SK-N-SH (cell line): ENCODE results near the gene XPR1. TPM values are rescaled to one million over a fixed set of nuclear protein-coding genes. Genes with fewer than 3 reads are reported as not detected.

Source experiments
- CTCF ChIA-PET: fragments of 300-600, 350-600 bp; formaldehyde crosslinking; extraction: SDS; loops from one replicate; lab custom pipeline; 2021; lab: Yijun Ruan, JAX
- POLR2A ChIA-PET: fragments of 350-600 bp; sonication (Branson Sonifier 250); formaldehyde crosslinking; extraction: SDS; loops from one replicate; lab custom pipeline; 2020; ENCODE audit warnings: antibody characterized with exemption, inconsistent platforms; lab: Yijun Ruan, JAX
- DNase-seq: peaks from one replicate; pipeline ENCODE4 v3.0.0; 2012
- H2AFZ ChIP-seq: fragments of 200-600 bp; sonication (generic); 2 replicates; pipeline ENCODE4 v1.8.1; 2016; ENCODE audit warnings: antibody characterized with exemption, mild to moderate bottlenecking, low read depth
- H3F3A ChIP-seq: fragments of 200-600 bp; sonication (generic); replicated peaks from 2 replicates; pipeline ENCODE3; 2016; ENCODE audit warnings: antibody characterized with exemption, mild to moderate bottlenecking; ENCODE audit not compliant: insufficient read depth
- H3K27ac ChIP-seq, 2 experiments: fragments of 200-500 bp in 1 of 2; fragments of 200-600 bp in 1 of 2; sonication (Bioruptor generic) in 1 of 2; sonication (generic), shearing (Covaris generic) in 1 of 2; 2 replicates each; pipeline versions ENCODE4 v1.5.1 to v1.6.1; 2014 to 2016; ENCODE audit warnings: low read depth in 2 of 2, inconsistent platforms in 1 of 2, low read length in 1 of 2, mild to moderate bottlenecking in 1 of 2, mixed read lengths in 1 of 2
- H3K27me3 ChIP-seq: fragments of 200-600 bp; sonication (generic), shearing (Covaris generic); 2 replicates; pipeline ENCODE4 v1.6.1; 2016; ENCODE audit warnings: mixed run types; ENCODE audit not compliant: insufficient read depth
- H3K36me3 ChIP-seq, 2 experiments: fragments of 200-500 bp in 1 of 2; fragments of 200-600 bp in 1 of 2; sonication (Bioruptor generic) in 1 of 2; sonication (generic) in 1 of 2; replicated peaks in 1 of 2; 2 replicates each; pipeline versions ENCODE3 to v1.5.1; 2014 to 2016; ENCODE audit warnings: low read length in 1 of 2, mild to moderate bottlenecking in 1 of 2; ENCODE audit not compliant: insufficient read depth in 2 of 2, control insufficient read depth in 1 of 2
- H3K4me1 ChIP-seq, 2 experiments: fragments of 200-500 bp in 1 of 2; fragments of 200-600 bp in 1 of 2; sonication (Bioruptor generic) in 1 of 2; sonication (generic), shearing (Covaris generic) in 1 of 2; 2 replicates each; pipeline versions ENCODE4 v1.5.1 to v1.6.1; 2014 to 2016; ENCODE audit warnings: low read depth in 1 of 2, low read length in 1 of 2, mixed run types in 1 of 2; ENCODE audit not compliant: insufficient read depth in 2 of 2, control insufficient read depth in 1 of 2
- H3K4me2 ChIP-seq: fragments of 200-600 bp; sonication (generic), shearing (Covaris generic); 2 replicates; pipeline ENCODE4 v1.6.1; 2017; ENCODE audit warnings: mixed run types
- H3K4me3 ChIP-seq, 2 experiments: fragments of 200-500 bp in 1 of 2; fragments of 200-600 bp in 1 of 2; sonication (Bioruptor generic) in 1 of 2; sonication (generic), shearing (Covaris generic) in 1 of 2; 2 replicates each; pipeline versions ENCODE4 v1.5.1 to v1.8.1; 2014 to 2016; ENCODE audit warnings: low read depth in 2 of 2, inconsistent platforms in 1 of 2, low read length in 1 of 2, mild to moderate bottlenecking in 1 of 2, mixed read lengths in 1 of 2, moderate library complexity in 1 of 2
- H3K79me2 ChIP-seq: fragments of 200-600 bp; sonication (generic); 2 replicates; pipeline ENCODE4 v1.8.1; 2017; ENCODE audit warnings: mild to moderate bottlenecking; ENCODE audit not compliant: insufficient read depth
- H3K9ac ChIP-seq: fragments of 200-600 bp; sonication (generic); 2 replicates; pipeline ENCODE4 v1.6.1; 2017; ENCODE audit warnings: mixed run types
- H3K9me2 ChIP-seq: fragments of 200-600 bp; sonication (generic); 2 replicates; pipeline ENCODE4 v1.6.1; 2017; ENCODE audit warnings: mixed run types
- H3K9me3 ChIP-seq: fragments of 200-600 bp; sonication (generic); 2 replicates; pipeline ENCODE4 v1.6.1; 2017; ENCODE audit warnings: mixed run types, mild to moderate bottlenecking, moderate library complexity
- H4K20me1 ChIP-seq: fragments of 200-600 bp; sonication (generic); 2 replicates; pipeline ENCODE4 v1.6.1; 2017; ENCODE audit warnings: mild to moderate bottlenecking, mixed run types; ENCODE audit not compliant: insufficient read depth
- CHD2 ChIP-seq: fragments of 150-350 bp; IDR thresholded peaks from 2 replicates; pipeline ENCODE4 v1.6.1; 2018; ENCODE audit warnings: low read length; ENCODE audit not compliant: partially characterized antibody
- CTCF ChIP-seq: fragments of 200-600 bp; sonication (generic); IDR thresholded peaks from 2 replicates; pipeline ENCODE4 v1.6.1; 2017; ENCODE audit warnings: antibody characterized with exemption, mild to moderate bottlenecking, moderate library complexity
- EZH2phosphoT487 ChIP-seq: fragments of 200-600 bp; sonication (generic); IDR thresholded peaks from 2 replicates; pipeline ENCODE4 v1.6.1; 2017; ENCODE audit warnings: low read depth, mixed run types, mild to moderate bottlenecking, antibody characterized with exemption, moderate library complexity, borderline replicate concordance
- FOSL2 ChIP-seq: IDR thresholded peaks from 2 replicates; pipeline ENCODE4 v1.4.0; 2012; ENCODE audit warnings: low read depth, mild to moderate bottlenecking, moderate library complexity, borderline replicate concordance
- GATA2 ChIP-seq: sonication (generic); formaldehyde crosslinking; IDR thresholded peaks from 2 replicates; pipeline ENCODE4 v1.5.0; 2020; ENCODE audit warnings: mild to moderate bottlenecking, missing genetic modification reagents
- JUND ChIP-seq: IDR thresholded peaks from 2 replicates; pipeline ENCODE4 v1.4.0; 2012
- NFIC ChIP-seq: IDR thresholded peaks from 2 replicates; pipeline ENCODE4 v1.4.0; 2012; ENCODE audit warnings: borderline replicate concordance
- NRF1 ChIP-seq: IDR thresholded peaks from 2 replicates; pipeline ENCODE4 v1.6.1; 2012; ENCODE audit warnings: low read depth, mild to moderate bottlenecking, low read length
- REST ChIP-seq: IDR thresholded peaks from 2 replicates; pipeline ENCODE4 v1.6.1; 2012; ENCODE audit warnings: mild to moderate bottlenecking, low read depth, low read length, moderate library complexity
- RFX5 ChIP-seq: IDR thresholded peaks from 2 replicates; pipeline ENCODE4 v1.6.1; 2012; ENCODE audit warnings: mild to moderate bottlenecking, improper control_type of control experiment, low read length
- SMC3 ChIP-seq: IDR thresholded peaks from 2 replicates; pipeline ENCODE4 v1.6.1; 2012; ENCODE audit warnings: low read depth, low read length, improper control_type of control experiment
- TAF1 ChIP-seq: IDR thresholded peaks from 2 replicates; pipeline ENCODE4 v1.6.1; 2012; ENCODE audit warnings: low read depth, mild to moderate bottlenecking, low read length, moderate library complexity, borderline replicate concordance
- TEAD4 ChIP-seq: IDR thresholded peaks from 2 replicates; pipeline ENCODE4 v1.4.0; 2012; ENCODE audit warnings: mild to moderate bottlenecking, borderline replicate concordance; ENCODE audit not compliant: insufficient read depth
- YY1 ChIP-seq: IDR thresholded peaks from 2 replicates; pipeline ENCODE4 v1.4.0; 2012; ENCODE audit warnings: low read depth, mild to moderate bottlenecking
- ZBTB33 ChIP-seq: IDR thresholded peaks from 2 replicates; pipeline ENCODE4 v1.4.0; 2012; ENCODE audit warnings: low read depth, borderline replicate concordance
- WGBS: methylation state at CpG from one replicate; pipeline ENCODE4 v1.1.6; 2017; ENCODE audit warnings: low lambda C conversion rate; 5-methylcytosine and 5-hydroxymethylcytosine counted together
- polyA plus RNA-seq, 3 experiments: library from polyadenylated mRNA; depleted of rRNA; stranded (reverse); fragments of >200 nt; gene quantifications; 2 replicates each; pipeline ENCODE4 v1.2.3, GENCODE V29; 2012

Gene XPR1
- polyA plus RNA-seq, 1 of the 3 experiments (the other 2 are of a cell fraction): 7.9 TPM

- Histone ChIP-seq H3K9ac (no peak overlapping the region), H3K4me3 (no peak overlapping the region), H3K36me3 (peaks cover 5 to 12% of the 10 kb centered on the region in 2 experiments), H3K4me2 (no peak overlapping the region), H3K9me3 (no peaks in the 10 kb centered on the region), H3F3A (no peaks in the 10 kb centered on the region), H4K20me1 (no peaks in the 10 kb centered on the region), H3K4me1 (peaks cover 4 to 5% of the 10 kb centered on the region in 2 experiments; a peak in 3 of 4 replicates), H3K27ac (no peak overlapping the region), H2AFZ (no peak overlapping the region), H3K27me3 (no peaks in the 10 kb centered on the region), H3K79me2 (no peaks in the 10 kb centered on the region), H3K9me2 (no peaks in the 10 kb centered on the region)
- WGBS: 95% methylated on average over 1 of the region's 1 CpG
- CTCF ChIA-PET: interaction anchor here (11.9 kb wide), 1 partner anchor 326 kb away, joined by 213 read pairs; no protein-coding TSS in a partner anchor
- DNase-seq: no peak
- POLR2A ChIA-PET: no interaction called here
- TF ChIP-seq SMC3 (no peak), ZBTB33 (no peak), REST (no peak), YY1 (no peak), CTCF (no peak), EZH2phosphoT487 (no peak), RFX5 (no peak), GATA2 (no peak)
These were observed 227.5 kb downstream of the XPR1 start for GRCh38 chr1:180859306-180859705.

GRCh38 chr1:180860535-180860934 lies 228.7 kb downstream of the XPR1 start:
- ChIA-PET POLR2A (no interaction called here), CTCF (interaction anchor here (3.2 to 11.9 kb wide), 5 partner anchors 10 to 345 kb away, joined by 9 to 213 read pairs (median 50); partner anchors contain the start of gene XPR1)
- WGBS: 76% methylated on average over 2 of the region's 2 CpGs
- Histone ChIP-seq H4K20me1 (no peaks in the 10 kb centered on the region), H3K4me3 (no peak overlapping the region), H3F3A (no peaks in the 10 kb centered on the region), H2AFZ (no peak overlapping the region), H3K4me1 (peaks cover 0 to 4% of the 10 kb centered on the region in 2 experiments; a peak in 1 of 4 replicates), H3K27ac (no peak overlapping the region), H3K9me3 (no peaks in the 10 kb centered on the region), H3K4me2 (no peak overlapping the region), H3K9ac (no peak overlapping the region), H3K27me3 (no peaks in the 10 kb centered on the region), H3K9me2 (no peaks in the 10 kb centered on the region), H3K36me3 (peaks cover 11 to 19% of the 10 kb centered on the region in 2 experiments), H3K79me2 (no peaks in the 10 kb centered on the region)
- DNase-seq: no peak
- TF ChIP-seq CHD2 (no peak), JUND (no peak), NFIC (no peak), TEAD4 (no peak), SMC3 (no peak), NRF1 (no peak), REST (no peak), TAF1 (no peak), FOSL2 (no peak)
